NCI-H524 treated with DMSO at 0.1 percent for 48 hours (cell line): Measurements from ENCODE around the gene DUOX1.

ENCODE experiments used
- DNase-seq: peaks from one replicate; lab custom pipeline; 2025; lab: John Stamatoyannopoulos, UW

DUOX1 gene

GRCh38 chr15:45168751-45169551 lies 39.2 kb downstream of the DUOX1 start:
- peak; percentile 22 for DNase-seq

DNA sequence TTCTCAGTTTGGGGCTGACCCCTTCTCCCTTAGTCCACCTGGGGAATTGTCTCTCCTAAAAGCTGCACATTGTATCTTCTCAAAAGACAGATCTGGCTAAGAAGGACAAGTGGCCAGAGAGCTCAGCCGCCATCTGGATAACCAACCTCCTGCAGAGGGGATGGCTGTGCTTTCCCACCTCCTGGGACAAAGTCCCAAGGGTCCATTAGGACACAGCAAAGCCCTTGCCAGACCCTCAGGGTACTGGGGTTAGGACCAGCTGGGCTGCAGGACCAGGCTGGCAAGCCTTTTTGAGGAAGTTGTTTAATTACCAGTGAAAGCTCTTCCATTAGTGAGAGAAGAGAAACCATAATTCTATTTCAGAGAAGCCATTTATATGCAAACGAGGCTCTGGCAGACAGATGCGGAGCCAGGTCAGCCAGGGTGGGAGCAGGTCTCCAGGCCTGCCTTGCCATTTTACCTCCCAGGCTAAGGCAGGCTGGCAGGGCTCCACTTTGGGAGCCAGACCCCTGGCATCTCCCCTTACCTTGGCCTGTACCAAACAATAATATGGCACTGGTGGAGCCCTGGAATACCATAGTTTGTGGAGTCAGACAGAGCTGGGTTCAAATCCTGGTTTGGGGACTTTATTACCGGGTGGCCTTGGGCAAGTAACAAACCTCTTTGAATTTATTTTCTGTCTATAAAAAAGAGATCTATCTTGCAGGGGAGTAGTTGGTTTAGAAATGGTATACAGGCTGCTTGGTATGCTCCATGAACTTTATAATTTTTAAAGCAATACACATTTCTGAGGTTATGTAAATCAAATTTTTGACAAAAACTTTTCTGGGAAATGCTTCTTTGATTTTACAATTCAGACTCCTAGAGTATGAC lies 40.0 kb downstream of the DUOX1 start:
- peak; percentile 91 for DNase-seq

DNA sequence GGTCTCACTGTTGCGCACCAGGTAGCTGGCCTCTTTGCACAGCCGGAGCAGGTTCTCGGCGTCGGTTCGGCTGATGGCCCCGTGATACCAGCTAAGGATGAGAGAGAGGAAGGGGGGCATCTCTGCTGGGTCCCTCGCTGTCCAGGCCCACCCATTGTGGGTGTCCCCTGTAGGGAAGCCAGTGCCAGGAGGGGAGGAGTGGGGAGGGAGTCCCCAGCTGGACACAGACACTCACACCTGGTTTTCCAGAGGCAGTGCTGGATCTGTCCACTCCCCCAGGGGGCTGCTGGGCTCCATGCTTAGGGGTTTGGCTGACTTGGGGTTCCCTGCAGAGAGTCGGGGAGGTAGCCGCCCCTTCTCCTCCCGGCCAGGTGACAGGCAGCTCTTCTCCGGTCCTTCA lies 42.1 kb downstream of the DUOX1 start:
- no peak for DNase-seq

DNA sequence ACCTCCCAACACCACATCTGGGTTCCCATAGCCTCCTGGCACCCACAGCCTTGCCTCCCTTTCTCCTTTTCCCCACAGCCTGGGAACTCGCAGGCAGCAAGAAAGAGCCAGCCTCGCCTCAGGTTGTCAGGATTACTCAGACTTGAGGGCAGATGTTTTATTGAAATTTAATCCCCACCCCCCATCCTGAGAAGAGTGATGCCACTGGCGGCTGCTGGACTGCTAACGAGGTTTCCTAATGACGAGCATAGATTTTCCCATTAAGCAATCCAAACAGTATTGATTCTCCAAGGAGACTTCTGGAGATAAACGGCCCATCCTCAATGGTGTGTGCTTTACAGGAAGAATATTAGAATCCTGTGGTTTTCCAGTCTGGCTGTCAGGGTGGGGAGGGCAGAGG lies 44.3 kb downstream of the DUOX1 start:
- no peak for DNase-seq

DNA sequence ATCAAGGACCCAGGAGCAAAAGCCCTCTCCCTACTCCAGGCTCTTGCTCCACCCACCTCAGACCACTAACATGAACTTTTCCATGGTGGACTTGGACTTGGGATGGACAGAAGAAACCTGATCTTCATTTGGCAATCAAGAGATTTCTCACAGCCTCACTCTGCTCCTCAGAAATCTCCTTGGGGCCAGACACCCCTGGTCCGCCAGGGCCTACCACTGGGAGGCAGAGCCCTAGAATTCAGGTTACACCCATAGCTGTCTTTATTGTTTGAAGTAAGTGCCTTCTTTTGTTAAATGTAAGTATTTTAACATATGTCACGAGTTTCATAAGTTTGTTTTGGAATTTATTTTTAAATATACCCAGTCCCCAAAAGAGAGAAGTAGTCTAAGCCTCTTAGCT lies 44.8 kb downstream of the DUOX1 start:
- no peak for DNase-seq

GRCh38 chr15:45177285-45177684 lies 47.5 kb downstream of the DUOX1 start:
- DNase-seq: no peak

DNA sequence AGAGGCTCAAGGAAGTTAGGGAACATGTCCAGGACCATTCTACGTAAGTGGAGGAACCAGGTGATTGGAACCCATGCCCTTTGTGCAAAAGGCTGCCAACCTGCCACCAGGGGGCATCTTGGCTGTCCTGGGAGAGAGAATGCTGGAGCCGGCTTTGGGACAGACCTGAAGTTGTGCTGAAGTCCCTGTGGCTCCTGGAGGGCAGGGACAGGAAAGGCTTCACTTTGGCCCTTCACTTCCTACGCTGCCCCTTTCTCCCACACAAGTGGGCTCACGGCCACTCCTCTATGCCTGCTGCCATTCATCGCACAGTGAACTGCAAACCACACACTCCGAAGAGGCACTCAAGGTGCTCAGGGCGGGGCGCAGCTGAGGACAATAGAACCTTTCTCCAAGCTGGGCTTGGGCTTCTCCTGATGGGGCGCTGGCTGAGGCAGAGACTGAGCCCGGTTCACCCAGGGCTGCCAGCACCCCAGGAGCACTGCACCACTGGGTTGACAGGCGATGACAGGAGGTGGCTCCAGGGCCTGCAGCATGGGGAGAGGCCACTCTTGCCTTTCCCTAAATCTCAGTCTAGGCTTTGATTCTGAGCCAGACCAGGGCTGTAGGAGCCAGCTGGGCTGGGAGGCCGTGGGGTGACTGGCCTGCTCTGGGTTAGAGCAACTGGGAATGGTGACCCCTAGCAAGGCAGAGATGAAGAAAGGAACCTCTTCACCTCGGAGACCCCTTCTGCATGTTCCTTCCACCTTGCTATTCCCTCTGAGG lies 49.6 kb downstream of the DUOX1 start:
- no peak for DNase-seq

DNA sequence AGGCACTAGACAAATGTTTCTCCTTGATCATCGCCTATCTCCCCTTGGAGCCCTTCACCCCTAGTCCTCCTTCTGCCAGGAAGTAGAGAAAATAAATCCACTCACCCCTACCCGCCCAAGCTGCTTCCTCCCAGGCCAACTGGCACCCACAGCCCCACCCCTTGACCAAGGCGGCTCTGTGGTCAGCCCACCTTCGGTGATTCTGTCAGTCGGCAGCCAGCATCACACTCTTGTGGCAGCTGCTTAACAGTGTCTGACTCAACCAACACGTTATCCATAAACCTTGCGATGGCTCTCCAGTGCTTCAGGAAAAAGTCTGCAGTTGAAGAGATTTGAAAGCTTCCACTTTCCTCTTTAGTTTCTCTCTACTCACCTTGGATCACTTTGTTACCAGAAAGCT lies 50.4 kb downstream of the DUOX1 start:
- DNase-seq: no peak

DNA sequence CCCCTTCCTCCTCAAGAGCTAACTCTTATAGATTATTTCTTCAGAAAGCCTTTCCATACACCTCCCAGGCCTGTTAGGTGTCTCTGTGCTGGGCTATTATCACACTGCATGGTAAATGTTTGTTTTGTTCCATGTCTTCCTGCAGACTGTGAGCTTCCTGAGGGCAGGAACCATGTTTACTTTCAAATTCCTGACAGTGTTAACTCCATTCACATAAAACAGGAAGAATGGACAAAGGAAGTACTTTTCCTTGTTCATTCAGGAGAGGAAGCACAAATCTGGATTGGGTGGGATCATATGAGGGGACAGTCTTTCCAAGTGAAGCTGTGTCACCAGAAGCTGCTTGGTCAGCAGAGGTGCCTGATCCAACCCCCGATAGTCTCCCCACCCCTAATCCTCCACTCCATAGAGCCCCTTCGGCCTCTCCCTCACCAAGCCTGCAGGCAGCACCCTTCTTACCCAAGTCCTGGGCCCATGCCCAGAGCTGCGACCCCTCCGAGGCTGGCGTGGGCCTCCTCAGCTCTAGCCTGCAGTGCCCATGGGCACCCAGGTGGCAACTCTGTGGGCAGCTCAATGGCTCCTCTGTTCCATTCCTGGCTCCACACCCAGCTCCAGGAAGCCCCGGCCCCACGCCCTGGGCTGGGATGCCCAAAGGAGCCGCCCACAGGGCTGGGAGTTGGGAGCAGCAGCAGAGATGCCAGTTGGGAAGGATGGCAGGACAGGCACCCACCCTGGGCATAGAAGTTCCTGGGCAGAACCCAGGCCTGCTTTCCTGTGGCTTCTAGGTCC lies 51.0 kb downstream of the DUOX1 start:
- no peak for DNase-seq

GRCh38 chr15:45181491-45182285 lies 51.9 kb downstream of the DUOX1 start:
- DNase-seq: peak; percentile 96

DNA sequence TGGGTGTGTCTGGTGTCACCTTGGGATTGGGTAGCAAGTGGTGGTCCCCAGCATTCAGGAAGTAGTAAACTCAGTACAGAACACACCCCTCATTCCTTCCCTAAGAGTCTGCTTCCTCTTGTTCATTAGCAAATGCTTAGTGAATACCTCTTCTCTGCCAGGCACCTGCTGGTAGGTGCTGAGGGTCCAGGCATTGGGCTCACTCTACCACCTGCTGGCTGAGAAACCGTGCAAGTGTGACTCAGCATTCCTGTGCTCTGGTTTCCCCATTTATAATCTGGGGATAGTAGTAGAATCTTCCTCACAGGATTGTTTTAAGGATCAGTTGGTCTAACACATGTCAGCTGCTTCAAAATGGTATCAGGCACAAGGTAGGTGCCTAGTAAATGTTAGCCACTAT lies 53.2 kb downstream of the DUOX1 start:
- DNase-seq: no peak

GRCh38 chr15:45183511-45183910 lies 53.7 kb downstream of the DUOX1 start:
- DNase-seq: peak; percentile 94

DNA sequence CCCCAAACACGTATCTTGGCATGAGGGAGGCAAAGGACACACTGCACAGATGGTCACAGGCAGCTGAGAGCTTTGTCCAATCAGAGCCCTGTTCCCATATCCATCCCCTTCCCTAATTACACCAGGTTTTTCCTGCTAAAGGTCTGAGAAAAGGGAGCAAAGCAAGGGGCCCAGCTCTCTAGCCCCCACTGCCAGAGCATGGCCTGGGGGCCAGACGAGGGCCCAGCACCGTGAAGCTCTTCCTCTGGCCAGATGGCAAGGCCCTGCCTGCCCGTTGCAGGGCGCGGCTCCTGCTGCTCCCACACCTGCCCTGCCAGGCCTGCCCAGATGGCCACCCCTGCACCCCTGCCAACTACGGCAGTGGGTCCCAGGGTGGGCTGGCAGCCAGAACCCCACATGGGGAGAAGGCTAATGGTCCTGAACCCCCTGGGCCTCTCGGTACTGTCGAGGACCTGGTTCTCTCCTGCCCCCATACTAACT lies 54.8 kb downstream of the DUOX1 start:
- DNase-seq: peak; percentile 39

- DNase-seq: no peak
Observed at GRCh38 chr15:45185069-45185779, 55.4 kb downstream of the DUOX1 start.

GRCh38 chr15:45185903-45186770 lies 56.3 kb downstream of the DUOX1 start:
- no peak for DNase-seq

GRCh38 chr15:45186771-45187577 lies 57.2 kb downstream of the DUOX1 start:
- no peak for DNase-seq

DNA sequence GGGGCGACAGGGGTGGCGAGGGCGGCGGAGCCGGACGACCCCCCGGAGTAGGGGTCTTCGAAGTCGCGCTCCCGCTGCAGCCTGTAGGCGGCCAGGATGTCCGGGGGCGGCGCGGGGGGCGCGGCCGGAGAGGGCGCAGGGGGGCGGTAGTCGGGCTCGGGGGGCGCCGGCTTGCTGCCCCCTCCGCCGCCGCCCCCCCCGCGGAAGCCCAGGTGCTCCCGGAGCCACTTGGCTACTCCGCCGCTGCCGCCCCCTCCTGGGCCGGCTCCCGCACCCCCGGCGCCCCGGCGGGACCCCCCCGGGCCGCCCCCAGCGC lies 57.7 kb downstream of the DUOX1 start:
- no peak for DNase-seq
